PFSK-1 (cell line): ENCODE results near the gene CCDC186.

Source experiments
- FOXP2 ChIP-seq: optimal IDR thresholded peaks from 2 replicates; pipeline ENCODE3; 2011; ENCODE audit warnings: borderline replicate concordance, control low read depth, inconsistent platforms; ENCODE audit not compliant: insufficient read depth; ENCODE audit errors: extremely low read length, extremely low read depth
- POLR2AphosphoS5 ChIP-seq: IDR thresholded peaks from 2 replicates; pipeline ENCODE4 v1.6.1; 2012; ENCODE audit warnings: low read depth, mild to moderate bottlenecking, control low read depth, low read length, moderate library complexity
- REST ChIP-seq, 2 experiments: IDR thresholded peaks; 2 replicates each; pipeline versions ENCODE4 v1.6.1 to v1.8.0; 2011 to 2012; ENCODE audit warnings: low read depth in 2 of 2, low read length in 2 of 2, control low read depth in 1 of 2, inconsistent platforms in 1 of 2, mild to moderate bottlenecking in 1 of 2, moderate library complexity in 1 of 2; ENCODE audit not compliant: insufficient read depth in 1 of 2
- SIN3A ChIP-seq: IDR thresholded peaks from 2 replicates; pipeline ENCODE4 v1.6.1; 2012; ENCODE audit warnings: mild to moderate bottlenecking, low read length, moderate library complexity, borderline replicate concordance; ENCODE audit not compliant: insufficient read depth
- TAF1 ChIP-seq: IDR thresholded peaks from 2 replicates; pipeline ENCODE4 v1.6.1; 2012; ENCODE audit warnings: low read length, control low read depth, borderline replicate concordance; ENCODE audit not compliant: insufficient read depth

Gene CCDC186

GRCh38 chr10:114163062-114163461, 10.9 kb downstream of the CCDC186 start:
- TF ChIP-seq TAF1, result no peak
- TF ChIP-seq SIN3A, result no peak
- no peak for TF ChIP-seq REST (IDR thresholded peaks at IDR 0.05; ENCODE audit: insufficient read depth in 1 of 2, low read depth in 2 of 2, low read length in 2 of 2)
- TF ChIP-seq POLR2AphosphoS5, result no peak
- no peak for TF ChIP-seq FOXP2

- no peak for TF ChIP-seq REST (IDR thresholded peaks at IDR 0.05; ENCODE audit: insufficient read depth in 1 of 2, low read depth in 2 of 2, low read length in 2 of 2)
- no peak for TF ChIP-seq SIN3A
- no peak for TF ChIP-seq TAF1
- no peak for TF ChIP-seq FOXP2
- TF ChIP-seq POLR2AphosphoS5, result no peak
Observed at GRCh38 chr10:114157912-114158311, 16.1 kb downstream of the CCDC186 start.

- TF ChIP-seq POLR2AphosphoS5 (no peak), FOXP2 (no peak), TAF1 (no peak), REST (IDR thresholded peaks at IDR 0.05; ENCODE audit: insufficient read depth in 1 of 2, low read depth in 2 of 2, low read length in 2 of 2) (no peak), SIN3A (no peak)
Observed at GRCh38 chr10:114151892-114152291, 22.1 kb downstream of the CCDC186 start.

- TF ChIP-seq POLR2AphosphoS5 (no peak), REST (IDR thresholded peaks at IDR 0.05; ENCODE audit: insufficient read depth in 1 of 2, low read depth in 2 of 2, low read length in 2 of 2) (no peak), SIN3A (no peak), TAF1 (no peak), FOXP2 (no peak)
Observed at GRCh38 chr10:114151486-114151885, 22.5 kb downstream of the CCDC186 start.

- no peak for TF ChIP-seq SIN3A
- TF ChIP-seq FOXP2, result no peak
- TF ChIP-seq POLR2AphosphoS5, result no peak
- no peak for TF ChIP-seq TAF1
- TF ChIP-seq REST (IDR thresholded peaks at IDR 0.05; ENCODE audit: insufficient read depth in 1 of 2, low read depth in 2 of 2, low read length in 2 of 2), result no peak
Observed at GRCh38 chr10:114143160-114143559, 30.8 kb downstream of the CCDC186 start.
